Measurements from ENCODE around the gene FAT1.
"Not testable (repeated sequence)": the region's sequence is repeated elsewhere in the genome, so short reads cannot be mapped to it uniquely, and the experiment has no call there.

FAT1 gene

GRCh38 chr4:186695392-186695791, 28.3 kb downstream of the FAT1 start:
- no peak for DNase-seq

- no peak for DNase-seq
These were observed 29.8 kb downstream of the FAT1 start for GRCh38 chr4:186693894-186694293.

GRCh38 chr4:186693159-186693815, 30.4 kb downstream of the FAT1 start:
- no peak for DNase-seq

DNA sequence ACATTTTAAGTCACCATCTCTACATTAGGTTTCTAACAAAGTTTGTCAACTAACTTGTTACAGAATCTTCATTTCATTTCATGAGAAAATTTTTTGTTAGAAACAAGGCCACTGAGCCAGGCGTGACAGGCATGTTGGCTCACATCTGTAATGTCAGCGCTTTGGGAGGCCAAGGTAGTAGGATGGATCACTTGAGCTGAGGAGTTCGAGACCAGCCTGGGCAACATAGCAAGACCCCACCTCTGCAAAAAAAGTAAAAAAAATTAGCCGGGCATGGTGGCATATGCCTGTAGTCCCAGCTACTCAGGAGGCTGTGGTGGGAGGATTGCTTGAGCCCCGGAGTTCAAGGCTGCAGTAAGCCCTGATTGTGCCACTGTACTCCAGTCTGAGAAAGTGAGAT, 32.3 kb downstream of the FAT1 start:
- DNase-seq, result no peak

- no peak for DNase-seq
These were observed 34.2 kb downstream of the FAT1 start for GRCh38 chr4:186689476-186689875.

GRCh38 chr4:186688150-186688943, 35.3 kb downstream of the FAT1 start:
- no peak for DNase-seq

DNA sequence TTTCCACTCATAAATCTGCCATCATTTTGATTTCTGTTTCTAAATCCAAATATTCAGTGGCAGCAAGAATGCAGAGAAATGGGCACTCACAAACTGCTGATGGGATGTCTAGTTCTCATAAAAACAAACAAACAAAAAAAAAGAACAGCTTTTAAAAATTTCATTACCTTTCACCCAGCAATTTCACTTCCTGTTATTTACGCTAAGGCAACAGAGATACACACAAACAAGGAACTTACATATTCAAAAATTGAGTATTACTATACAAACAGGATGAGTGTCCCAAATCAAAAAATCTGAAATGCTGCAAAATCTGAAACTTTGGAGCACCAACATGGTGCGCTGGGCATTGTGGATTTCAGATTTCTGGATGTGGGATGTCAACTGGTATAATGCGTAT, 36.4 kb downstream of the FAT1 start:
- no peak for DNase-seq

GRCh38 chr4:186685767-186686183, 37.9 kb downstream of the FAT1 start:
- no peak for DNase-seq

GRCh38 chr4:186684889-186685309, 38.8 kb downstream of the FAT1 start:
- DNase-seq, result no peak

- no peak for DNase-seq
These were observed 39.4 kb downstream of the FAT1 start for GRCh38 chr4:186684220-186684619.

- no peak for DNase-seq
These were observed 43.0 kb downstream of the FAT1 start for GRCh38 chr4:186680641-186681040.

DNA sequence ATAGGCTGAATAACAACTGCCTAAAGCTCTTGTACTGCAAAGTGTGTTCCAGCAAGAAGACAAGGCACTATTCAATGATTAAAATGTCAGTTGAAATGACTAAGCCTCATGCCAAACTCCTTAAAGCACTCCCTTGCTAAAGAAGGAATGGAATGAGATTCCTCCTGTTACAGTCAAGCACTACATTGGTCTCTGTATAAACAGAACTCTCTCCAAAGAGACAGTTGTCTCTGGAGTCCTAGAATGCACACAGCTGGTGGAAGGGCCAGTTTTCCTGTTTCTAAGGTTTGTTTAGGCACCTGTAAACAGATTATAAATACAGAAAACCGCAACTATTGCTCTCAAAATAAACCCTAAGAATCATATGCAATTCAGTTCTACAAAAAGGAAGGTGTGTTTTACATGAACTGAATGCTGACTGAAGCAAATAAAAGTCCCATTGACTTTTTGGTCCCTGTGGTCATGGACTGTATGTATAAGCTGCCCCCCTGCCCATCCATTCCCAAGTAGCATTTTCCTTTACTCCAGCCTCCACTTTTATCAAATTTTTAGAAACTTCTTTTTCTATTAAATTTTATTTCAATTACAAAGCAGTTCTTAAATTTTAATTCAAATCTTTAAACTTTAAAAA, 47.0 kb downstream of the FAT1 start:
- no peak for DNase-seq

- no peak for DNase-seq
These were observed 53.9 kb downstream of the FAT1 start for GRCh38 chr4:186669735-186670134.

- no peak for DNase-seq
These were observed 54.4 kb downstream of the FAT1 start for GRCh38 chr4:186669159-186669731.

- no peak for DNase-seq
These were observed 56.9 kb downstream of the FAT1 start for GRCh38 chr4:186666750-186667149.

DNA sequence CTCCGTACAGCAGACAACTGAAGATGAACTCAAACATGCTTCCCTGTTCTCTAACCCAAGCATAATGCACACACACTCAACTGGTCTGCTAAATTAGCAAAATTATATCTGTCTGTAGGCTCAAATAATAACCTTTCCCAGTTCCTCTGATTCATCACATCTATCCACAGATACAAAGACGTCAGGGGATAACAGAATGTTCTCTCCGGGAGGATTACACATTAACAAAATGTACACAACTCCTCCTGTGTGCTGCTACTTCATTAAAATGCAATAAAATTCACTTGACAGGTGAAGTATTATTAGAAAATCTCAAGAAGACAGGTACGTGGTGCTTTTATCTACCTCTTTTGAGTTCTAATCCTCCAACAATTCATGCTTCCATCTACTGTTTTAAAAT, 57.4 kb downstream of the FAT1 start:
- no peak for DNase-seq

GRCh38 chr4:186660403-186660802, 63.3 kb downstream of the FAT1 start:
- no peak for DNase-seq

DNA sequence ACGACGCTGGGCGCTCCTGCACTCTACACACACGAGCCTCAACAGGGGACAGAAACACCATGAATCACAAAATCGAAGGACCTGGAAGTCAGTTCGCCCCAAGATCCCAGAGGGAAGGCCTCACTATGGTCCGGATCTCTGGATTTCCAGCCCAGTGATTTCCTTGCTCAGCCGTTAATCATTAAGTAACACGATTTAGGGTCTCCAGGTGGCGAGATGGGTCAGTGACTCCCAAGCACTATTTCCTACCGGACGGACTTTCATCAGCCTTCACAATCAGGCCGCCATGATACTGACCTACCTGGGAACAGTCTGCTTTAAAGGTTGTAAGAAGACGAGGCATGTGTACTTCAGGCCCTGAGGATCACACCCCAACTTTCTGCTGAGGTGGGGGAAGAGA, 63.7 kb downstream of the FAT1 start:
- no peak for DNase-seq

DNA sequence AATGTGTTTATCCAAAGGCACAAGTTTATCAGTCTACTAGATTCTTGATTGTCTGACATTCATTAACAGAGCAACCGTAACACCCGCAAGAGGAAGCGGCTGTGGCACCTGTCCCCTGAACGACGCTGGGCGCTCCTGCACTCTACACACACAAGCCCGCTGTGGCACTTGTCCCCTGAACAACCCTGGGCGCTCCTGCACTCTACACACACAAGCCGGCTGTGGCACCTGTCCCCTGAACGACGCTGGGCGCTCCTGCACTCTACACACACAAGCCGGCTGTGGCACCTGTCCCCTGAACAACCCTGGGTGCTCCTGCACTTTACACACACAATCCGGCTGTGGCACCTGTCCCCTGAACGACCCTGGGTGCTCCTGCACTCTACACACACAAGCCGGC, 64.2 kb downstream of the FAT1 start:
- DNase-seq, result not testable (repeated sequence)

- DNase-seq, result no peak
These were observed 65.0 kb downstream of the FAT1 start for GRCh38 chr4:186658657-186659056.

GRCh38 chr4:186657764-186658163, 65.9 kb downstream of the FAT1 start:
- DNase-seq, result no peak

GRCh38 chr4:186653969-186654368, 69.7 kb downstream of the FAT1 start:
- DNase-seq, result no peak

GRCh38 chr4:186651624-186652023, 72.0 kb downstream of the FAT1 start:
- DNase-seq, result no peak

GRCh38 chr4:186651181-186651603, 72.5 kb downstream of the FAT1 start:
- DNase-seq, result no peak
